Effector CD4-positive, alpha-beta T cell (primary cell): Measurements from ENCODE around the gene PARP1.
"Not testable (repeated sequence)": the region's sequence is repeated elsewhere in the genome, so short reads cannot be mapped to it uniquely, and the experiment has no call there.

ENCODE experiments used
- DNase-seq: peaks from one replicate; pipeline ENCODE4 v3.0.0-alpha.2; 2020

Gene PARP1

GRCh38 chr1:226428791-226429461, 21.0 kb upstream of the PARP1 start:
- DNase-seq: no peak

- DNase-seq: no peak
Measured at GRCh38 chr1:226428348-226428747, 20.5 kb upstream of the PARP1 start.

- DNase-seq: no peak
Measured at GRCh38 chr1:226427131-226427530, 19.2 kb upstream of the PARP1 start.

- DNase-seq: not testable (repeated sequence)
Measured at GRCh38 chr1:226426395-226426794, 18.5 kb upstream of the PARP1 start.

GRCh38 chr1:226425431-226426031, 17.6 kb upstream of the PARP1 start:
- DNase-seq: no peak

GRCh38 chr1:226425004-226425378, 17.1 kb upstream of the PARP1 start:
- no peak for DNase-seq

- no peak for DNase-seq
Measured at GRCh38 chr1:226424221-226425003, 16.5 kb upstream of the PARP1 start.

GRCh38 chr1:226422478-226422877, 14.6 kb upstream of the PARP1 start:
- no peak for DNase-seq

GRCh38 chr1:226420897-226421296, 13.0 kb upstream of the PARP1 start:
- DNase-seq: no peak

GRCh38 chr1:226420328-226420727, 12.4 kb upstream of the PARP1 start:
- no peak for DNase-seq

- DNase-seq: no peak
Measured at GRCh38 chr1:226419284-226420029, 11.6 kb upstream of the PARP1 start.

- no peak for DNase-seq
Measured at GRCh38 chr1:226417830-226418546, 10.1 kb upstream of the PARP1 start.

- no peak for DNase-seq
Measured at GRCh38 chr1:226417350-226417749, 9.5 kb upstream of the PARP1 start.

- DNase-seq: no peak
Measured at GRCh38 chr1:226414098-226414698, 6.3 kb upstream of the PARP1 start.

- DNase-seq: no peak
Measured at GRCh38 chr1:226411619-226412018, 3.7 kb upstream of the PARP1 start.

- no peak for DNase-seq
Measured at GRCh38 chr1:226410958-226411357, 3.1 kb upstream of the PARP1 start.

- DNase-seq: no peak
Measured at GRCh38 chr1:226409392-226409791, 1.5 kb upstream of the PARP1 start.

GRCh38 chr1:226408285-226409184, 642 bp upstream of the PARP1 start:
- no peak for DNase-seq

GRCh38 chr1:226407199-226407496, 745 bp downstream of the PARP1 start:
- DNase-seq: no peak

- DNase-seq: no peak
Measured at GRCh38 chr1:226406401-226406881, 1.5 kb downstream of the PARP1 start.

- DNase-seq: no peak
Measured at GRCh38 chr1:226405411-226405988, 2.4 kb downstream of the PARP1 start.
